GM12878 (cell line): ENCODE data around the gene SRRM3. TPM values are rescaled to one million over a fixed set of nuclear protein-coding genes. Genes with fewer than 3 reads are reported as not detected.

Experiments
- ATAC-seq: fragments of 200-7000 bp; cut with Tn5 transposase; 3 replicates; pipeline ENCODE4 v1.9.1; 2020; ENCODE audit warnings: mild to moderate bottlenecking, moderate library complexity
- BruUV-seq: library from RNA; stranded (reverse); fragments of 400-500 nt; replicated peaks from 2 replicates; lab custom pipeline; 2021; lab: Mats Ljungman, UMichigan
- CTCF ChIA-PET: fragments of 300-600 bp; sonication (Branson Sonifier 250); formaldehyde crosslinking; extraction: SDS; loops from one replicate; lab custom pipeline; 2021; ENCODE audit warnings: inconsistent platforms; lab: Yijun Ruan, JAX
- POLR2A ChIA-PET: fragments of 350-600 bp; formaldehyde crosslinking; extraction: SDS; loops from one replicate; lab custom pipeline; 2021; ENCODE audit warnings: inconsistent platforms; lab: Charles Lee
- RAD21 ChIA-PET: fragments of 300-600 bp; sonication (Branson Sonifier 250); formaldehyde crosslinking; loops from one replicate; lab custom pipeline; 2023; ENCODE audit warnings: antibody characterized with exemption; ENCODE audit not compliant: unreplicated experiment; lab: Charles Lee
- SMC1A ChIA-PET: fragments of 300-600 bp; sonication (Branson Sonifier 250); formaldehyde crosslinking; loops from one replicate; lab custom pipeline; 2023; ENCODE audit not compliant: unreplicated experiment, uncharacterized antibody; lab: Charles Lee
- DNase-seq: peaks from one replicate; pipeline ENCODE4 v3.0.0-alpha.2; 2011; ENCODE audit warnings: low read depth, low spot score
- FAIRE-seq: peaks from 3 replicates; lab custom pipeline; 2011; peaks lifted over from hg19 to GRCh38; lab: Jason Lieb, UNC
- H2AFZ ChIP-seq: 2 replicates; pipeline ENCODE4 v1.6.0; 2011; ENCODE audit warnings: low read depth, low read length, control low read depth; ENCODE audit not compliant: control insufficient read depth
- H3K27ac ChIP-seq: 2 replicates; pipeline ENCODE4 v1.5.1; 2011; ENCODE audit warnings: control low read depth; ENCODE audit not compliant: control insufficient read depth, insufficient read depth
- H3K27me3 ChIP-seq, 2 experiments: replicated peaks in 1 of 2; 2 replicates each; pipeline versions ENCODE4 v1.6.0 to v1.6.1; 2011; ENCODE audit warnings: low read length in 1 of 2; ENCODE audit not compliant: control insufficient read depth in 2 of 2, insufficient read depth in 2 of 2
- H3K36me3 ChIP-seq, 2 experiments: 2 replicates each; pipeline ENCODE4 v1.5.1; 2011; ENCODE audit warnings: low read length in 1 of 2; ENCODE audit not compliant: control insufficient read depth in 2 of 2, insufficient read depth in 2 of 2
- H3K4me1 ChIP-seq: 2 replicates; pipeline ENCODE4 v1.6.1; 2011; ENCODE audit warnings: mild to moderate bottlenecking, low read length, moderate library complexity, mixed read lengths; ENCODE audit not compliant: control insufficient read depth, insufficient read depth
- H3K4me2 ChIP-seq: 2 replicates; pipeline ENCODE4 v1.6.0; 2011; ENCODE audit warnings: control low read depth; ENCODE audit not compliant: control insufficient read depth, insufficient read depth
- H3K4me3 ChIP-seq: fragments of 200-600 bp; sonication (generic); 2 replicates; pipeline ENCODE4 v1.5.1; 2016
- H3K79me2 ChIP-seq: 2 replicates; pipeline ENCODE4 v1.6.0; 2011; ENCODE audit warnings: low read length; ENCODE audit not compliant: control insufficient read depth, insufficient read depth
- H3K9ac ChIP-seq: 2 replicates; pipeline ENCODE4 v1.8.0; 2011; ENCODE audit warnings: low read length, control low read depth, mixed read lengths; ENCODE audit not compliant: control insufficient read depth, insufficient read depth
- H3K9me3 ChIP-seq: replicated peaks from 3 replicates; pipeline ENCODE4 v1.5.1; 2011; ENCODE audit warnings: mild to moderate bottlenecking, low read length; ENCODE audit not compliant: control insufficient read depth, insufficient read depth
- H4K20me1 ChIP-seq: 2 replicates; pipeline ENCODE4 v1.6.0; 2011; ENCODE audit not compliant: control insufficient read depth, insufficient read depth
- EED ChIP-seq: sonication (generic); IDR thresholded peaks from 2 replicates; pipeline ENCODE4 v1.6.1; 2016; ENCODE audit warnings: antibody characterized with exemption, low read depth
- EZH2 ChIP-seq: IDR thresholded peaks from 2 replicates; pipeline ENCODE4 v1.6.1; 2012; ENCODE audit warnings: low read depth, mild to moderate bottlenecking, control low read depth, inconsistent platforms, low read length, borderline replicate concordance; ENCODE audit not compliant: control insufficient read depth
- NRF1 ChIP-seq: conservative IDR thresholded peaks from 2 replicates; pipeline ENCODE4 v1.6.1; 2011; ENCODE audit warnings: mild to moderate bottlenecking, low read depth, low read length, improper control_type of control experiment
- RCOR1 ChIP-seq: conservative IDR thresholded peaks from 2 replicates; pipeline ENCODE4 v1.6.1; 2012; ENCODE audit warnings: low read depth, low read length, improper control_type of control experiment
- TAF1 ChIP-seq: IDR thresholded peaks from 2 replicates; pipeline ENCODE4 v1.6.1; 2011; ENCODE audit warnings: mild to moderate bottlenecking, low read depth, low read length, borderline replicate concordance
- USF1 ChIP-seq: IDR thresholded peaks from 2 replicates; pipeline ENCODE4 v1.6.1; 2011; ENCODE audit warnings: borderline replicate concordance, low read depth, mild to moderate bottlenecking, moderate library complexity, mixed read lengths, low read length; ENCODE audit not compliant: insufficient read depth; ENCODE audit errors: extremely low read length
- WRNIP1 ChIP-seq: IDR thresholded peaks from 2 replicates; pipeline ENCODE4 v1.6.1; 2011; ENCODE audit warnings: low read depth, low read length, improper control_type of control experiment, borderline replicate concordance
- WGBS: methylation state at CpG from one replicate; pipeline ENCODE4 v1.1.6; 2016; ENCODE audit warnings: low lambda C conversion rate; ENCODE audit not compliant: insufficient replicate concordance, insufficient coverage; ENCODE audit errors: missing lambda C conversion rate; 5-methylcytosine and 5-hydroxymethylcytosine counted together
- in situ Hi-C: fragments of 300-500 bp; cut with MboI; formaldehyde crosslinking; loops from 9 replicates; pipeline ENCODE4 v1.14.3; 2018; ENCODE audit warnings: mixed read lengths
- intact Hi-C: fragments of 100-400 bp; cut with micrococcal nuclease; formaldehyde crosslinking; loops from one replicate; pipeline ENCODE4 v1.14.2; 2022; ENCODE audit not compliant: unreplicated experiment
- polyA plus RNA-seq, 11 experiments: library from polyadenylated mRNA; depleted of rRNA in 4 of 11; unstranded in 6 of 11; stranded (reverse) in 5 of 11; fragments of >200 nt; fragmentation: Nextera tagmentation in 4 of 11; fragmentation: Illumina TruSeq in 1 of 11; extraction: Ambion mirVana in 4 of 11; extraction: Trizol in 1 of 11; gene quantifications; 1 replicate in 1 of 11; 2 replicates in 10 of 11; pipeline versions ENCODE4 v1.2.1 to v1.2.3, GENCODE V29; 2011 to 2016; ENCODE audit warnings: inconsistent platforms in 2 of 11, missing spikeins in 2 of 11, low read depth in 1 of 11
- total RNA-seq, 4 experiments: library from RNA; depleted of rRNA in 3 of 4; stranded (reverse); fragments of >200 nt in 3 of 4; fragmentation: Illumina TruSeq in 1 of 4; extraction: Trizol in 1 of 4; gene quantifications; 2 replicates each; pipeline versions ENCODE4 v1.2.1 to v1.2.3, GENCODE V29; 2013 to 2021
- TF ChIP-seq, protein P1 (sequence below): IDR thresholded peaks from 2 replicates; pipeline ENCODE4 v1.6.1; 2012; ENCODE audit warnings: improper control_type of control experiment, low read depth, low read length; ENCODE audit not compliant: insufficient replicate concordance
- TF ChIP-seq, protein P2 (sequence below): fragments of 150-350 bp; IDR thresholded peaks from 2 replicates; pipeline ENCODE4 v1.6.1; 2014; ENCODE audit warnings: mild to moderate bottlenecking, low read depth, low read length

The SRRM3 gene
- total and polyA plus RNA-seq, 10 of the 15 experiments (the other 5 are each of a cell fraction or from before 2014, with no cell fraction given), result 0.03 to 0.15 (median 0.05) TPM; not detected in 6

- RAD21 ChIA-PET, result interaction anchor here (0.6 kb wide), 1 partner anchor 8 kb away, joined by 3 read pairs; no protein-coding TSS in a partner anchor
- intact Hi-C loops (no loop called here), in situ Hi-C loops (no loop called here)
- peak; percentile 33 for ATAC-seq
- peaks cover 16% of the 10 kb centered on the region for H3K4me1 ChIP-seq
- DNase-seq, result no peak
- H3K79me2 ChIP-seq, result no peaks in the 10 kb centered on the region
- FAIRE-seq, result no peak
- POLR2A ChIA-PET, result interaction anchor here (0.5 kb wide), 1 partner anchor 11 kb away, joined by 5 read pairs; no protein-coding TSS in a partner anchor
- H3K4me2 ChIP-seq, result peak overlapping the region; percentile 50
- no peak overlapping the region for H3K9ac ChIP-seq
- no peaks in the 10 kb centered on the region for H3K27me3 ChIP-seq
- no peaks in the 10 kb centered on the region for H3K36me3 ChIP-seq
- no peaks in the 10 kb centered on the region for H4K20me1 ChIP-seq
- BruUV-seq, result no TSS peak
- no peaks in the 10 kb centered on the region for H3K9me3 ChIP-seq
- H3K27ac ChIP-seq, result no peak overlapping the region
- TF ChIP-seq USF1, result no peak
- no peak for TF ChIP-seq TAF1
- TF ChIP-seq, all 136 proteins: peak for 0
- Histone ChIP-seq H3K4me3 (no peak overlapping the region), H2AFZ (no peak overlapping the region)
- ChIA-PET CTCF (interaction anchor here (1.3 kb wide), 1 partner anchor 41 kb away, joined by 4 read pairs; no protein-coding TSS in a partner anchor), SMC1A (no interaction called here)
- WGBS, result 30% methylated on average over 5 of the region's 5 CpGs
These were observed 66.7 kb downstream of the SRRM3 start for GRCh38 chr7:76268376-76268775.

DNA sequence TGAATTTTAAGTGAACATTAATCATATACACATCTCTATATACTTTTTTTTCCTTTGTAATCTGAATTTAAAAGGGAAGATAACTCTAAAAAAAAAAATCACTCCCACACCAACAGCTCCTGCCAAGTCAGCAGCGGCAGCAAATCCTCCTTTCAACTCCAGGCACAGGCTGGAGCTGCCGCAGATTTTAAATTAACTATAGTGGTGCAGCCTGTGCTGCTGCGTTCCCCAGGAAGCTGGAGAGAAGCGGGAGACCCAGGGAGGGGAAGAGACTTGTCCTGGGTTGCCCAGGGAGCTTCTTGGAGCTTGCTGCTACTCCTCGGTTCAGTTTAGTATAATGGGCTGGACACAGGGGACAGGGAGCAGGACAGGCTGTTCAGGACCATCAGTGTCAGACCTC, 68.2 kb downstream of the SRRM3 start:
- ChIA-PET RAD21 (no interaction called here), POLR2A (no interaction called here), CTCF (interaction anchor here (0.8 to 1.5 kb wide), 2 partner anchors 12 to 44 kb away, joined by 4 to 5 read pairs; no protein-coding TSS in a partner anchor), SMC1A (no interaction called here)
- FAIRE-seq, result no peak
- no peaks in the 10 kb centered on the region for H3K9me3 ChIP-seq
- intact Hi-C loops, result no loop called here
- no peaks in the 10 kb centered on the region for H3K27me3 ChIP-seq
- no peak overlapping the region for H3K4me3 ChIP-seq
- no peak overlapping the region for H3K9ac ChIP-seq
- no peak overlapping the region for H2AFZ ChIP-seq
- BruUV-seq, result no TSS peak
- H3K27ac ChIP-seq, result no peak overlapping the region
- peaks cover 20% of the 10 kb centered on the region for H3K4me1 ChIP-seq
- in situ Hi-C loops, result no loop called here
- H3K4me2 ChIP-seq, result no peak overlapping the region
- H3K79me2 ChIP-seq, result no peaks in the 10 kb centered on the region
- DNase-seq, result no peak
- WGBS, result 59% methylated on average over 5 of the region's 5 CpGs
- ATAC-seq, result no peak
- no peaks in the 10 kb centered on the region for H4K20me1 ChIP-seq
- no peaks in the 10 kb centered on the region for H3K36me3 ChIP-seq
- TF ChIP-seq EED, result no peak
- TF ChIP-seq RCOR1, result no peak
- TF ChIP-seq WRNIP1, result no peak
- TF ChIP-seq, protein P1, sequence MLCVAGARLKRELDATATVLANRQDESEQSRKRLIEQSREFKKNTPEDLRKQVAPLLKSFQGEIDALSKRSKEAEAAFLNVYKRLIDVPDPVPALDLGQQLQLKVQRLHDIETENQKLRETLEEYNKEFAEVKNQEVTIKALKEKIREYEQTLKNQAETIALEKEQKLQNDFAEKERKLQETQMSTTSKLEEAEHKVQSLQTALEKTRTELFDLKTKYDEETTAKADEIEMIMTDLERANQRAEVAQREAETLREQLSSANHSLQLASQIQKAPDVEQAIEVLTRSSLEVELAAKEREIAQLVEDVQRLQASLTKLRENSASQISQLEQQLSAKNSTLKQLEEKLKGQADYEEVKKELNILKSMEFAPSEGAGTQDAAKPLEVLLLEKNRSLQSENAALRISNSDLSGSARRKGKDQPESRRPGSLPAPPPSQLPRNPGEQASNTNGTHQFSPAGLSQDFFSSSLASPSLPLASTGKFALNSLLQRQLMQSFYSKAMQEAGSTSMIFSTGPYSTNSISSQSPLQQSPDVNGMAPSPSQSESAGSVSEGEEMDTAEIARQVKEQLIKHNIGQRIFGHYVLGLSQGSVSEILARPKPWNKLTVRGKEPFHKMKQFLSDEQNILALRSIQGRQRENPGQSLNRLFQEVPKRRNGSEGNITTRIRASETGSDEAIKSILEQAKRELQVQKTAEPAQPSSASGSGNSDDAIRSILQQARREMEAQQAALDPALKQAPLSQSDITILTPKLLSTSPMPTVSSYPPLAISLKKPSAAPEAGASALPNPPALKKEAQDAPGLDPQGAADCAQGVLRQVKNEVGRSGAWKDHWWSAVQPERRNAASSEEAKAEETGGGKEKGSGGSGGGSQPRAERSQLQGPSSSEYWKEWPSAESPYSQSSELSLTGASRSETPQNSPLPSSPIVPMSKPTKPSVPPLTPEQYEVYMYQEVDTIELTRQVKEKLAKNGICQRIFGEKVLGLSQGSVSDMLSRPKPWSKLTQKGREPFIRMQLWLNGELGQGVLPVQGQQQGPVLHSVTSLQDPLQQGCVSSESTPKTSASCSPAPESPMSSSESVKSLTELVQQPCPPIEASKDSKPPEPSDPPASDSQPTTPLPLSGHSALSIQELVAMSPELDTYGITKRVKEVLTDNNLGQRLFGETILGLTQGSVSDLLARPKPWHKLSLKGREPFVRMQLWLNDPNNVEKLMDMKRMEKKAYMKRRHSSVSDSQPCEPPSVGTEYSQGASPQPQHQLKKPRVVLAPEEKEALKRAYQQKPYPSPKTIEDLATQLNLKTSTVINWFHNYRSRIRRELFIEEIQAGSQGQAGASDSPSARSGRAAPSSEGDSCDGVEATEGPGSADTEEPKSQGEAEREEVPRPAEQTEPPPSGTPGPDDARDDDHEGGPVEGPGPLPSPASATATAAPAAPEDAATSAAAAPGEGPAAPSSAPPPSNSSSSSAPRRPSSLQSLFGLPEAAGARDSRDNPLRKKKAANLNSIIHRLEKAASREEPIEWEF, result no peak
- no peak for TF ChIP-seq NRF1
- no peak for TF ChIP-seq EZH2
- TF ChIP-seq, protein P2, sequence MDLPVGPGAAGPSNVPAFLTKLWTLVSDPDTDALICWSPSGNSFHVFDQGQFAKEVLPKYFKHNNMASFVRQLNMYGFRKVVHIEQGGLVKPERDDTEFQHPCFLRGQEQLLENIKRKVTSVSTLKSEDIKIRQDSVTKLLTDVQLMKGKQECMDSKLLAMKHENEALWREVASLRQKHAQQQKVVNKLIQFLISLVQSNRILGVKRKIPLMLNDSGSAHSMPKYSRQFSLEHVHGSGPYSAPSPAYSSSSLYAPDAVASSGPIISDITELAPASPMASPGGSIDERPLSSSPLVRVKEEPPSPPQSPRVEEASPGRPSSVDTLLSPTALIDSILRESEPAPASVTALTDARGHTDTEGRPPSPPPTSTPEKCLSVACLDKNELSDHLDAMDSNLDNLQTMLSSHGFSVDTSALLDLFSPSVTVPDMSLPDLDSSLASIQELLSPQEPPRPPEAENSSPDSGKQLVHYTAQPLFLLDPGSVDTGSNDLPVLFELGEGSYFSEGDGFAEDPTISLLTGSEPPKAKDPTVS, result no peak
